GM21723 (cell line): ENCODE results near the gene GLT8D1.

Experiments used
- ATAC-seq: cut with Tn5 transposase; IDR thresholded peaks from one replicate; pipeline ENCODE4 v1.9.1; 2021; ENCODE audit warnings: mild to moderate bottlenecking, moderate library complexity; ENCODE audit not compliant: unreplicated experiment

The GLT8D1 gene

DNA sequence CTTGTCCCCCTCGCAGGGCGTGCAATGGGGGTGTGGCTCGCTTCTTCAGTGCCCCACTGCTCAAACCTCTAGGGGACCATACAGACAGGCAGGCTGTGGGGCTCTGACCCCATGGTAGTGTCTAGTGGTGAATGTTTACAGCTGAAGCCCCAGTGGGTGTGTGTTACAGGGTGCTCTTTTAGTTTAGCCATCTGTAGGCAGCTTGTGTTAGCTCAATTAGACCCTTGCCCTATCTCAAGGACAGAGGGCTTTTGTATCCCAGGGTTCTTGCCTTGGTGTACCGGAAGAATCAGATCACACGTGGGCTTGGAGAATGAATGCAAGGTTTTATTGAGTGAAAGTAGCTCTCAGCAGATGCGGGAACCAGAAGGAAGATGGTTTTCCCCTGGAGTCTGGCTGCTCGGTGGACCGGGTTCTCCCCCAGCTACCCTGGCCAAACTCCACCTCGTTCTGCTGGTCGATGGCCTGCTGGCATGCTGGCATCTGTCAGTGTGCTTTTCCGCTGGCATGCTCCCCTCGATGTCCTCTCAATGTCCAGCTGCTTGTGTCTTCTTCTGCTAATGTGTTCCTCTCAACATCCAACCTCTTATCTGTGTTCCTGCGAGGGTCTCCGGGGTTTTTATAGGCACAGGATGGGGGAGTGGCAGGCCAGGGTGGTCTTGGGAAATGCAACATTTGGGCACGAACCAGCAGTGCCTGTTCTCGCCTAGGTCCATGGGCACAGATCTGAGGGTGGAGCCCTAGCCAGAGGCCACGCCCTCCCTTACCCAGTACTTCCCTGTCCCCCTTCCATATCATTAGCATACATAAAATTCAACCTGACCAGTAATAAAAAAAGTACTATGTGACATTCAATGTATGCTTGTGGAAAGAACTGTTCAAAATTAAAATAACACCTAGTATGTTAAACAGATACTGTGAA lies 7.0 kb upstream of the GLT8D1 start:
- ATAC-seq, result no peak

DNA sequence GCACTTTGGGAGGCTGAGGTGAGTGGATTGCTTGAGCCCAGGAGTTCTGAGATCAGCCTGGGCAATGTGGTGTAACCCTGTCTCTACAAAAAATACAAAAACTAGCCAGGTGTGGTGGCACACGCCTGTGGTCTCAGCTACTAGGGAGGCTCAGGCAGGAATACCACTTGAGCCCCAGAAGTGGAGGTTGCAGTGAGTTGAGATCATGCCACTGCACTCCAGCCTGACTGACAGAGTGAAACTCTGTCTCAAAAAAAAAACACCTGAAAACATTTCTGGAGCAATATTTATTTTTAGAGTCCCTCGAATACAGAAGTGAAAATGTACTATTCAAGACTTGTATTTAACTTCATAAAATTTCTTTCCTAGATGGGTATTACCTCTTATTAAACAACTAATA lies 4.9 kb upstream of the GLT8D1 start:
- peak; percentile 30 for ATAC-seq

DNA sequence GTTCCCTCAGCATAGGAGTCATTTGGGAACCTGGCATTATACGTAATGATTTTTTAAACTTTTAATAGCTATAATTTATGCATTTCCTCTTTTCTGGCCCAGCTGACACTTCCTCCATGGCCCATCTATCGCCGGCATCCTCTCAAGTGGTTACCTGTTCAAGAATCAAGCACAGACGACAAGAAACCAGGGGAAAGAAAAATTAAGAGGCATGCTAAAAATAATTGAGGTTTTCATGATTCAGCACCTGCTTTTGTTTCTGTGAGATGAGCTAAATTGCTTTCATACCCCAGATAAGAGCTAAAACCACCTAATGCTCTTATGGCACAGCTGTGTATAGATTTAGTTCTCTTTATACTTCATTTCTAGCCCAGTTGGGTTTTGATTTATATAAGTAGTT lies 2.0 kb upstream of the GLT8D1 start:
- no peak for ATAC-seq

DNA sequence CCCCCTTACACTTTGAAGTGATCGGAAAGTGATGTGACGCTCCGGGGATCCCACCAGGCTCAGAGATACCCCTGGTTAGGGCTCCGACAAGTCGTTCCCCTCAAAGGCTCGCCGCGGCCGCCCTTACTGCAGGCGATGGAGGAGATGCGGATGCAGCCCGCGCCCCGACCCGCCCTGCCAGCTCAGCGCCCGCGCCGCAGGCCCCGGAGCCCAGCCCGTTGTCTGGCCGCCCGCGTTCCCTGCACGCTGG lies 228 bp downstream of the GLT8D1 start:
- ATAC-seq, result no peak

DNA sequence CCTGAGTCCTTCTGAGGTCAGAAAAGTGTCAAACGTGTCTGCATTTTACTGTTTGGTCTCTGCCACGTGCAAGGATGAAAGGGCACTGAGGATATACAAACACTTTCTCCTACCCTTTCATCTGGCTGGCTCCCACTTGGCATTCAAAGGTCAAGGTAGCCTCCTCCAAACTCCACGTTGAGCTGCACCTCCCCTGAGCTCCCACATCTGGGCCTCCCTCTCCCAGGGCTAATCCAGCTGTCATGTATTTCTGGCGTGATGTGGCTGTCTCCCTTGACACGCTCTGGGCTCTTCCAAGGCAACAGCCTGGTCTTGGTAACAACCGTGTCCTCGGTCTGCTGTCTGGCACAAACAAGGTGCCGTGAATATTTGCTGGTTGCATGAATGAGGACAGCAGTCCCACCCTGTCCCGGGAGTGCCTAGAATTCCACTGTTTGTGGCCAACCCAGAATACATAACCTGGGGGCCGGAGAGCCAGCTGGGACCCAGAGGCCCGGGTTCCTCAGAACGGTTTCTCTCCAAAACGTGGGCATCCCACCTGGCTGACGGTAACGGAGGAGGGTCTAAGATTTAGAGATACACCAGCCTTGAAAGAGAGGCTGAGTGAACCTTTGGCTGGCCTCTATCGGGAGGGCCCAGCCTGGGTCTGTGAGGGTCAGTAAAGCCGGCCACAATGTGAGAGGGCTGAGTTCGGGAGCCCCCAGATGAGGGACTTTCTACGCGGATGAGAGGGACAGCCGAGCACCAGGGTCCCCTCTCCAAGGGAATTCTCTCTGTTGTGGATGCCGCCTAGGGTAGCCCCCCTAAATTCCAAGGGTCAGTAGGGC lies 767 bp downstream of the GLT8D1 start:
- ATAC-seq, result no peak

DNA sequence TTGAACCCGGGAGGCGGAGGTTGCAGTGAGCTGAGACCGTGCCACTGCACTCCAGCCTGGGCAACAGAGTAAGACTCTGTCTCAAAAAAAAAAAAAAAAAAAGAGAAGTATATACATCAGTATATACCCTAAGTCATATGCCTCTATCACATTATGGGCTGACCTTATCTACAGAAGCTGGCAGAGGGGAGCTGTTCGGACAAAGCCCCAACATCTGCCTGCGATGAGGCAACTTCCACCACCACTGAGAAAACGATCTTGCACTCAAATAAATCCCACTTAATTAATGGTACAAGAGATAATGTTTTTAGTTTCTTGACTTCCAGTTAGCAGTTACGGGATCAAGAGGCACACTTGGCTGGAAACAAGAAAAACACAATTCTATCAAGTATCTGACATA lies 2.2 kb downstream of the GLT8D1 start:
- no peak for ATAC-seq

DNA sequence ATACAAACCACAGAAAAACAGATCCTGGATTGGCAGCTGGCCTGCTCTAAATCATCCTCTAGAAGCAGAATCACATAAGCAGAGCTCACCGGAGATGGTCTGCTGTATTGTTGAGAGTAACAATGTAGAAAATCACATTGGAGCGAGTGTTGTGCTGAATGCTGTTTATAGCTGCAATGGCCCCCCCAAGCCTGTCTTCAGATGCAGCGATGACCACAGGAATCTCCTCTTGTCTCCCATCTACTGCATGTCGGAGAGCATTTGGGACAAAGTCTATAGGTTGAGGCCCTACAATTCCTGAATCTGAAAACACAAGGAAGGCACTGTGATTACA lies 8.0 kb downstream of the GLT8D1 start:
- no peak for ATAC-seq

DNA sequence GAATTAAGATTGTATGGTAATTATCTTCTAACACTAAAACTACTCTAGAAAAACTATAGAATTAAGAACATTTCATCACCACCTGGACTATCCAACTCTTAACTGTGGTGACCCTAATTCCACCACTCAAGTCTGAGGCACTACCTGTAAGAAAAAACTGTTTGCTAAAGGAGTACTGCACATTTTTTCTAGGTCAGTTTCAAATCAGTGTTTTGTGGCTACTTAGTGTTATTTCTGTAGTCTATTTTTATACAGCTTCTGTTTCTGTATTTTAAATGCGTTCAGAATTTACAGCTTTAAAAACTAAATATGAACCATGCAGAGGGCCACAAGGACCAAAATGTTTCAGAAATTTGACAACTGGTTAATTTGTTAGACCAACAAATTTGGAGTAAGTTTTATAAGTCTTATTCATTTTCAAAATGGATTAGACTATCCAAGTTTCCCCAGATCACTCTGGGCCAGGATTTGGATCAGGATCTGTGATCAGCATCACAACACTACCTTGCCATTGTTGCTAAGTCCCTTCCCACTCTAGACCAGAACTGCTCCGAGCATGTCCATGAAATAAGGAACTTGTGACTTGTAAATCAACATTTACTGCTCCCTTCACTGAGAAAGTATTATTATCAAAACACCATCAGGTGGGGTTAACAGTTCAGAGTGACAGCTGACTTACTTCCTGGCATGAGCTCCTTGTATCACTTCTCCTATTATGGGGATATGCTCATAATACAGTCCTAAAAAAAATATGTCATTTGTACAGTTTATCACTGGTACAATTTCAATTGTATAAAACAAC lies 8.6 kb downstream of the GLT8D1 start:
- ATAC-seq, result peak; percentile 46

DNA sequence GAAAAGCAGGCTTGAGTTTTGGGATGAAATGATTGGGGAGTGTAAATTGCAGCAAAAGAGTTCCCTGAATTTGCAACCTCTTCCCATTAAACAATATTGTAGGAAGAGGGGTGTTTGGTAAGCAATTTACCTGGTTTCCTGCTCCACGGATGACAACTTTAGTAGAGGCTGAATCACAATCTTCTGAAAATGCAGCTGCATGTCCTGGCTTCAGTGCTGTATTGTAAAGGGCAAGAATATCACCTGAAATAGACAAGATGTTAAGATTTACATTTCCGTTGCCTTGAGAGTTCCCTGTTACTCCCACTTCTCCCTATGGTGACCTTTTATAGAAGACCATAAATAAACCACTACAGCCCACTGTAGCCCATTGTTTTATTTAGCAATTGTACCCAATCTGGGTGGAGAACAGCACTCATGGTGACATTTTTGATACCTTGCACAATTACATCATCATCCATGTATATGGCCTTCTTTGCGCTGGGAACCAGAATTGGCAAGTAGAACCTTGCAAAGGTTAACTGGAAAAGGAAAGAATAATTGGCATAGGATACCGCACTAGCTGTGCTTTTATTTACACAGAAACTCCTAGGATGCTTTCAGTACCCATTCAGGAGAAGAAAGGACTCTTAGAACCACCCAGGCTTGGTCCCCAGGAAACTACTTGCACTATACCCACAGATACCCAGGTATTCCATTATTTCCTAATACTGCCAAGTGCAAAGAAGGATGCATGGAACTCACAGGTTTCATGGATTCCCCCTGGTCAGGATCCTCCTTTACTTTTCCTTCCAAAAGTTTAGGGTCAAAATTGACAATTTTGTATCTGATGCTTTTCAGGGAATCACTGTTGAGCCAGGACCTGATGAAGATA lies 9.6 kb downstream of the GLT8D1 start:
- no peak for ATAC-seq

DNA sequence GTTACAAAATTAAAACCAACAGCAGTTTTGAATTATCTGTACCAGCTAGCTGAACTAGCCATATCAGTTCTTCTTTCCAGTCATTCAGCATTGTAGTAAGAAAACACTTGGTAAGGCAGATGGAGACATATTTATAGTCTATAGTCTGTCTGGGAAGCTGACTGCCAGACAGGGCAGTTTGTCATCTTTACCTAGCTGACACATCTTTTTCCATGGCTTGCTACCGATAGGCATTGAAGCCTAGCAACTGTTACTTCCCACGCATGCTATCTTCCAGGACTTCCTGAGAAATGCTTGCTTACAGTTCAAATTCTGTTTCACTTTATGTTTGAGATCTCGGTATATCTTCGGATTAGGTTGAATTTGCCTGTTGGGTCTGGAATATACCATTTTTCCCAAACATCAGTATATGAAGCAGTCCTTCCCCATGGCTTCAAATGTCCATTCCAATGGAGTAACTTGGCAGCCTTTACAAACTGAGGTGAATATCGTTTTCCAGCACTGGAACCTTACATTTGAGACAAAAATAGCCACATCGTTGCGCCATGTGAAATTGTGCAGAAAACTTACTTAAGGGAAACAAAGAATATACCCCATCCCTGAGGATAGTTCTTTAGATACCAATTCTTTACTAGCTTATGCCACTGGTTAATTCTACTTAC lies 10.9 kb downstream of the GLT8D1 start:
- no peak for ATAC-seq

DNA sequence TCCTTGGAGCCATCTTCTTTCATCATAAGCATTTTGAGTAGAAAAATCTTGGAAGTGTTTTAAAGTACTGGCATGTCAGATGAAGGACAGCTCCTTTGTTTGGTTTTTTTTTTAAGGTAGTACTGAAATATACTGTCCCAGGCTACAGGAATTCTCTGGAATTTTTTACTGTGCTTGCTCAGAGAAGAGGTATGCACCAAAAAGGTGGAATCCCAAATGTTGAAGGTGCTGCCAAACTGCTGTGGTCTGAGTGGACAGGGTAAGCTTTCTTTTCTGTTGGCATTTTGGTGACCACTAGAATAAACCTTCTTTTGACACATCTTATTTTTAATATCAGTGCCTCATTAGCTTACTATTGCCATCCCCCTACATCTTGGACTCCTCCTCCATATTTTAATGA lies 12.5 kb downstream of the GLT8D1 start:
- no peak for ATAC-seq

DNA sequence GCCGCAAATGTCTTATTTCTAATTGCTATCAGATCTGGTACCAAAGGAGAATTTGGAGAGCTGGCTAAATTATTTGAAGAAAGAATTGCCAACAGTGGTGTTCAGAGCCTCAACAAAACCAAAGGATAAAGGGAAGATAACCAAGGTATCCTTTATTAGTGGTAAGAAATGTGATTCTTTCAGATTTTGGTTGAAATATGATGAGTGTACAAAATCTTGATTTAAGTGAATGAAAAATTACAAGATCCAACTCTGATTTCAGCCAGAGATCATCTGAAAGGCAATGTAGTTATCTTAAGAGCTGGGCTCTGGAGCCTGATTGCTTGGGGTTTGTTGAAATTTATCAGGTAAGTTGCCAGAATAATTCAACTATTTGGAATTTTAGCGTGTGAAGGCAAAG lies 15.0 kb downstream of the GLT8D1 start:
- no peak for ATAC-seq

DNA sequence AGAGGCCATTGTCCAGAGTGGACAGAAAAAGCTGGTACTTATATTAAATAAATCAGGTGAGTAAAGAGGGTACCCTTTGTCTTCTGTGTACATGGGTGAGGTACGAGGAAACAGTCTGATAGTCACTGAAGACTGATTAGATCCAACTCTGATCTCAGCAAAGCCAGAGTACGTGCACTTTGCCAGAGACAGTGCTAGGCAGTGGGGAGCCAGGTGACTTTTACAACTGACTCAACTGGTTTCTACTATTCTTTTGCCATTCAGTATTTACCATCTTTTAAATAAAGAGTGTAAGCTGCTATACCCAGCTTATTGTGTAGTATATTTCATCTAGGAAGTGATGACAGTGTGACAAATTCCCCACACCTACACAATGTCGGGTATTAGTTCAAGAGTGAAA lies 16.4 kb downstream of the GLT8D1 start:
- ATAC-seq, result no peak

DNA sequence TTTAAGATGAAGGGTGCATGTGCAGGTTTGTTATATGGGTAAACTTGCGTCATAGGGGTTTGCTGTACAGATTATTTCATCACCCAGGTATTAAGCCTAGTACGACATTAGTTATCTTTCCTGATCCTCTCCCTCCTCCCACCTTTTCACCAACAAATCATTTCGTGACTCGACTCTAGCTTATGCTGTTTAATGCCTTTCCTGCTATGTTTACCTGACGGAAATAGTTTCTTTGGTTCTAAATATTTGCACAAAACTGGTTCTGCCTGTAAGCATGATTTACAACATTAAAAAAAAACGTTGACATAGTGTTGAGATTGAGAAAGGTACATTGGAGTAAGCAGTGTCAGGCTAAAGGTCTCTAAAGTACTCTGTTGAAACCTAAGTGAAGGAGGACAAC lies 17.3 kb downstream of the GLT8D1 start:
- no peak for ATAC-seq

DNA sequence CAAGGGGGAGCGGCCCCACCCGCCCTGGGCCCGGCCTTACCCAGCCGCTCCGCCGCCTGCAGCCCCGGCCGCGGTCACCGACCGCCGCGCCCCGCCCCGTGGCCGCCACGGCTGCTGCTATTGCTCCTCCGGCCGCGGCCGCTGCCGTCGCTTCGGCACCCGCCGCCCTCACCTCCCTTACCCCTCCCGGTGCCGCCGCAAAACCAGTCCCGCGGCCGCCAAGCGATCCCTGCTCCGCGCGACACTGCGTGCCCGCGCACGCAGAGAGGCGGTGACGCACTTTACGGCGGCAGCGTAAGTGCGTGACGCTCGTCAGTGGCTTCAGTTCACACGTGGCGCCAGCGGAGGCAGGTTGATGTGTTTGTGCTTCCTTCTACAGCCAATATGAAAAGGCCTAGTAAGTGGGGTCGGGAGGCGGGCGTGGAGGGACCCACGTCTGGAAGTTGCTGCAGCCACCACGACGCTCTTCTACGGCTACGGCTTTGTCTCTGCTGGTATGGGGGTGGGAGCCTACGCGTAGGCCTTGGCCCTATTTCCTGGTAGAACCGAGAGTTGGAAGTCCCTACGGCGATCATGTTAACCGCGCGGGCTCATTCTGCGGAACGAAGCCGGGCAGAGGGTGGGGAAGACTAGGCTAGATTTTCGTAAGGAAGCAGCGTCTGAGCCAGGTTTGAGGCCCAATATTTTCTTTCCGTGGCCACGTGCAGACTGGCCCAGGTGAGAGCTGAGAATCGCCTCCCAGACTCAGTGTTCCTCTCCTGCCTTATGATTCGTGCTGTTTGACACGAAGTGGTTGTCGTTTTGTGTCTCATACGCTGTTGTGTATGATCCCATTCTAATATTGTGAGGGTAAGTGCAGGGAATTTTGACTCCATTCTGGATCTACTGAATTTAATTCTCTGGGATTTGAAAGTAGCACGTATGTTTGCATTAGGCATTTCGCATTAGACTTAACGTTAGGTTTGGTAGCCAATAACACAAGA lies 19.6 kb downstream of the GLT8D1 start, which contains the start of the genes GNL3 and PBRM1:
TSS of gene GNL3 (plus strand) at position 324 of the 983 bp plus-strand sequence. CDS start at position 385, 61 bp downstream.
TSS of gene PBRM1 (minus strand) at position 205 of the 983 bp plus-strand sequence.
- ATAC-seq, result peak; percentile 67

DNA sequence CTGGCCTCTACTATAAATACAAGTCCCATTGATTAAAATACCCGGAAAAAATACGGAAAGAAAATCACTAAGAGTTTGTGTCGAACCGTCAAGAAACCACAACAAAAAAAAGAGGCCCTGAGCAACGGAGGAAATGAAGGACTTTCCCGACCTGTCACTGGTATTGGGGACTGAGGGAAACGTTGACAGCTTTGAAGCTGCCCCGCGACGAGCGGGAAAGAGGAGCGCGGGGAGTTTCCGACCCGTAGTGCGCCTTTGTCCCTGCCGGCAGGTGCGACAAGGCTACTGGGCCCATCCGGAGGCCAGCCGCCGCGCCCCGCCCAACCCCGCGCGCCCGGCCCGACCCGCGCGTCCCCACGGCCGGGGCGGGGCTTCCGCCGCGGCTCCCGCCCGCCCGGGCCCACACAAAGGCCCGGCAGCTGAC lies 20.3 kb downstream of the GLT8D1 start:
- ATAC-seq, result peak; percentile 72

DNA sequence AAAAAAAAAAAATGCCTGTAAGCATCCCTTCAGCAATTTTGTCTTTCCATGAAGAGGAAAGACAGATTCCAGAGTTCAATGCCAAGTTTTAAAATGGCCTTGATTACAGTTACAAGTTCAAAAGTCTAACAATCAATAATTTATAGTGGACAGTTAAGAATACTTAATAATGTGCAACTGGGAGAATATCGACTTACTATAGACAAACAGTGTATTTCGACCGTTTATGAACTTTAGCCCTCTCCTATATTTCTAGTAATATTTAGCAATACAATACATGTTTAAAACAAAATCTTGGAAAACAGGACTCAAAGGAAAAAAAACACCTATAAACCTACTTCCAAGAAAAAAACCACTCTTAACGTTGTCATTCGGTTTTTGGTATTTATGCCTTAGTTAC lies 21.4 kb downstream of the GLT8D1 start:
- ATAC-seq, result no peak

DNA sequence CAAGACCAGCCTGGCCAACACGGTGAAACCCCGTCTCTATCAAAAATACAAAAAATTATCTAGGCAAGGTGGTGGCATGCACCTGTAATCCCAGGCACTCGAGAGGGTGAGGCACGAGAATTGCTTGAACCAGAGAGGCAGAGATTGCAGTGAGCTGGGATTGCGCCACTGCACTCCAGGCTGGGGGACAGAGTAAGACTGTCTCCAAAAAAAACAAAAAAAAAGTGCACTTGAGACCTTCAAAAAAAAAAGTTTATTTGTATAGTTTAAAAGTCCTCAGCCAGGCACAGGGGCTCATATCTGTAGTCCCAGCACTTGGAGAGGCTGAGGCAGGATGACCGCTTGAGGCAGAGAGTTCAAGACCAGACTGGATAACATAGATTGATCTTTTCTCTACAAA lies 22.0 kb downstream of the GLT8D1 start:
- no peak for ATAC-seq

DNA sequence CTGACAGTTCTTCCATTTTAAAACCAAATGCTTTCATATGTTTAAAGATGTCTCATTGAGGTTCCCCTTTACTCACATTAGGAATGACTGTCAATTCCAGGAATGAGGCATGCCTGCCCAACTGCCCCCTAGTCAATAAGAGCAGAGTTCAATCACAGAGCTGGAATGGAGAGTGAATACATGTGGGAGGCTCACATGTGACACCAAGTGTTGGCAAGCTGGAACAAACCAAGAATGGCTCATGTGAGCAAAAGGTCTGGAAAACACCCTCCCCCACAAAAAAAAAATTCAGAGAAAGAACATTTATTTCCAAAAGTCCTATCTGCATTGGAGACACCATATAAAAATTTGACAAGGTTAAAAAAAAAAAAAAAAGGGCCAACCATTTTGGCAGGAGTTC lies 23.6 kb downstream of the GLT8D1 start:
- ATAC-seq, result no peak
